Activated CD4-positive, alpha-beta memory T cell treated with anti-CD3 and anti-CD28 coated beads, Interleukin-2, amount 10 ng/mL, durations not matched to agents 7 days and 5 days (primary cell): Measurements from ENCODE around the gene LAIR2. TPM values are rescaled to one million over a fixed set of nuclear protein-coding genes. Genes with fewer than 3 reads are reported as not detected.
"Not testable (repeated sequence)": the region's sequence is repeated elsewhere in the genome, so short reads cannot be mapped to it uniquely, and the experiment has no call there.

ENCODE experiments used
- CTCF ChIA-PET: fragments of 350-600 bp; sonication (Branson Sonifier 250); formaldehyde crosslinking; loops from one replicate; lab custom pipeline; 2021; ENCODE audit warnings: antibody characterized with exemption, inconsistent platforms; lab: Charles Lee
- POLR2A ChIA-PET: fragments of 350-600 bp; sonication (Branson Sonifier 250); formaldehyde crosslinking; loops from one replicate; lab custom pipeline; 2021; ENCODE audit warnings: antibody characterized with exemption; lab: Charles Lee
- DNase-seq: peaks from one replicate; pipeline ENCODE4 v3.0.0-alpha.2; 2020
- H3K27ac Mint-ChIP-seq: one replicate; pipeline ENCODE4 v1.8.0; 2021; ENCODE audit warnings: mild to moderate bottlenecking, mixed read lengths
- H3K27me3 Mint-ChIP-seq: one replicate; pipeline ENCODE4 v1.8.0; 2021; ENCODE audit warnings: mixed read lengths
- H3K36me3 Mint-ChIP-seq: one replicate; pipeline ENCODE4 v1.8.0; 2021; ENCODE audit warnings: low read depth, mixed read lengths
- H3K4me1 Mint-ChIP-seq: one replicate; pipeline ENCODE4 v1.8.0; 2021; ENCODE audit warnings: mixed read lengths
- H3K4me3 Mint-ChIP-seq: one replicate; pipeline ENCODE4 v1.8.0; 2021; ENCODE audit warnings: mild to moderate bottlenecking, mixed read lengths
- H3K9me3 Mint-ChIP-seq: one replicate; pipeline ENCODE4 v1.8.0; 2021; ENCODE audit warnings: mixed read lengths
- total RNA-seq, 2 experiments: library from RNA; stranded (reverse); gene quantifications; one replicate each; pipeline ENCODE4 v1.2.3, GENCODE V29; 2021

LAIR2 gene
- total RNA-seq, 2 experiments from 2014 or later: 2.4 to 3.8 TPM

- ChIA-PET POLR2A (interaction anchor here (1.7 to 3.4 kb wide), 2 partner anchors 8 to 12 kb away, joined by 7 to 66 read pairs; partner anchors contain the start of gene LENG8), CTCF (no interaction called here)
- H3K27me3 Mint-ChIP-seq: peaks cover 7% of the 10 kb centered on the region
- H3K9me3 Mint-ChIP-seq: no peaks in the 10 kb centered on the region
- peaks cover 44% of the 10 kb centered on the region for H3K36me3 Mint-ChIP-seq
- no peak for DNase-seq
- peak overlapping the region; percentile 21 for H3K4me3 Mint-ChIP-seq
- no peak overlapping the region for H3K27ac Mint-ChIP-seq
- H3K4me1 Mint-ChIP-seq: peaks cover 46% of the 10 kb centered on the region
Observed at GRCh38 chr19:54461210-54461609, 41.4 kb upstream of the LAIR2 start.

DNA sequence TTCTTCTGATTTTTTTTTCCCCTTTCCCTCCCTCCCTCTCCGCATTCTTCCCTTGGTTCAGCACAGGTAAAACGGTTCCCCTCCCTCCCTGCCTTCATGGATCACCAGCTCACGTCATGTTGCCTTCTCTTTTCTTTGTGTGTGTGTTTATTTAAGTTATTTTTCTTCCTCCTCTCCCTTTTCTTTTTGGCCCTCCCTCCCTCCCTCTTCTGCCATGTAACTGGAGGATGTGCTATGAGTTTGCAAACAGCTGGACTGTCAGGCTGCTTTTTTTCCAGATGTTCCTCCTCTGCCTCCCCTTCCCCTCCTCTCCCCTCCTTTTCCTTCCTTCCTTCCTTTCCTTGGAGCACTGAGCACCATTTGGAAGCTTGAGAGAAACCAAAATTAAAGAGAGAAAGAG, 41.0 kb upstream of the LAIR2 start:
- POLR2A ChIA-PET: interaction anchor here (1.7 to 3.4 kb wide), 2 partner anchors 8 to 12 kb away, joined by 7 to 66 read pairs; partner anchors contain the start of gene LENG8
- Mint-ChIP-seq H3K4me1 (peaks cover 49% of the 10 kb centered on the region), H3K9me3 (no peaks in the 10 kb centered on the region), H3K27me3 (peaks cover 10% of the 10 kb centered on the region), H3K27ac (peak overlapping the region; percentile 78), H3K36me3 (peaks cover 41% of the 10 kb centered on the region), H3K4me3 (peak overlapping the region; percentile 69)
- CTCF ChIA-PET: interaction anchor here (0.6 kb wide), 1 partner anchor 63 kb away, joined by 3 read pairs; no protein-coding TSS in a partner anchor
- no peak for DNase-seq

GRCh38 chr19:54462047-54462654, 40.5 kb upstream of the LAIR2 start:
- Mint-ChIP-seq H3K27me3 (peaks cover 11% of the 10 kb centered on the region), H3K4me1 (peaks cover 49% of the 10 kb centered on the region), H3K36me3 (peaks cover 41% of the 10 kb centered on the region), H3K27ac (peak overlapping the region; percentile 78), H3K4me3 (peak overlapping the region; percentile 69), H3K9me3 (no peaks in the 10 kb centered on the region)
- ChIA-PET POLR2A (interaction anchor here (1.7 to 3.4 kb wide), 2 partner anchors 8 to 13 kb away, joined by 7 to 66 read pairs; partner anchors contain the start of gene LENG8), CTCF (interaction anchor here (0.6 kb wide), 1 partner anchor 63 kb away, joined by 3 read pairs; no protein-coding TSS in a partner anchor)
- no peak for DNase-seq

- ChIA-PET CTCF (interaction anchor here (1.0 kb wide), 1 partner anchor 14 kb away, joined by 11 read pairs; the partner anchor contains the start of gene LENG8), POLR2A (interaction anchor here (0.9 to 3.4 kb wide), 7 partner anchors 9 to 793 kb away, joined by 3 to 66 read pairs (median 5); partner anchors contain the start of genes CNOT3, LENG8 and RPS9)
Observed at GRCh38 chr19:54462655-54463530, 39.7 kb upstream of the LAIR2 start.

GRCh38 chr19:54463531-54464043, 39.0 kb upstream of the LAIR2 start, which contains the start of gene LENG9:
Gene LENG9, minus strand, starts transcription at chr19:54463778. Its CDS starts 252 bp downstream, at chr19:54463526.
- Mint-ChIP-seq H3K9me3 (no peaks in the 10 kb centered on the region), H3K36me3 (peaks cover 29% of the 10 kb centered on the region), H3K27ac (peak within 1 kb of the TSS; percentile 95), H3K4me1 (peaks cover 44% of the 10 kb centered on the region), H3K27me3 (peaks cover 17% of the 10 kb centered on the region), H3K4me3 (peak within 1 kb of the TSS; percentile 83)
- ChIA-PET CTCF (interaction anchor here (1.0 kb wide), 1 partner anchor 14 kb away, joined by 11 read pairs; the partner anchor contains the start of gene LENG8), POLR2A (interaction anchor here (0.9 to 3.4 kb wide), 6 partner anchors 9 to 793 kb away, joined by 3 to 66 read pairs (median 5); partner anchors contain the start of genes CNOT3, LENG8 and RPS9)
- DNase-seq: peak; percentile 98

More at GRCh38 chr19:54462655-54463530, 39.7 kb upstream of the LAIR2 start:
- H3K9me3 Mint-ChIP-seq: no peaks in the 10 kb centered on the region
- peaks cover 49% of the 10 kb centered on the region for H3K4me1 Mint-ChIP-seq
- H3K27me3 Mint-ChIP-seq: peaks cover 11% of the 10 kb centered on the region
- H3K36me3 Mint-ChIP-seq: peaks cover 36% of the 10 kb centered on the region
- peak overlapping the region; percentile 78 for H3K27ac Mint-ChIP-seq
- peak overlapping the region; percentile 83 for H3K4me3 Mint-ChIP-seq
- peak; percentile 77 for DNase-seq

DNA sequence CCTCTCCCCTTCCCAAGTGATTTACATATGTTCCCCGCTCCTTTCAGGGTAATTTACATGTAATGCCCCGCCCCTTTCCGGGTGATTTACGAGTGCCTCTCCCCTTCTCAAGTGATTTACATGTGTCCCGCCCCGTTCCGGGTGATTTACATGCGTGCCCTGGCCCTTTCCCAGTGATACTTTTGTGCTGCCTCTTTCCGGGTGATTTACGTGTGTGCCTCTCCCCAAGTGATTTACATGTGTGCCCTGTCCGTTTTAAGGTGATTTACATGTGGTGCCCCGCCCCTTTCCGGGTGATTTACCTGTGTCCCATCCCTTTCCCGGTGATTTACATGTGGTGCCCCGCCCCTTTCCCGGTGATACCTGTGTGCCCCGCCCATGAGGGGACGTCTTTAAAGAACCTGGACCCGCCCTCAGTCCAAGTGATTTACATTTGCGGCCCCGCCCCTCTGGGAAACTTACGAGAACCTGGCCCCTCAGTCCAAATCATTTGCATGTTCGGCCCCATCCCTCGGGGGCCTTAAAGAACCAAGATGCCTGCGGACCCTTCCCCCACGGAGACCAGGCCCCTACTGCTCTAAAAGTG, 38.5 kb upstream of the LAIR2 start:
- Mint-ChIP-seq H3K9me3 (no peaks in the 10 kb centered on the region), H3K4me1 (peaks cover 38% of the 10 kb centered on the region), H3K4me3 (peak overlapping the region; percentile 83), H3K27me3 (peaks cover 22% of the 10 kb centered on the region), H3K36me3 (peaks cover 23% of the 10 kb centered on the region), H3K27ac (peak overlapping the region; percentile 95)
- ChIA-PET CTCF (interaction anchor here (1.0 kb wide), 1 partner anchor 15 kb away, joined by 11 read pairs; the partner anchor contains the start of gene LENG8), POLR2A (interaction anchor here (0.9 to 3.4 kb wide), 7 partner anchors 10 to 792 kb away, joined by 3 to 66 read pairs (median 5); partner anchors contain the start of genes CNOT3, LENG8 and RPS9)
- peak; percentile 95 for DNase-seq

DNA sequence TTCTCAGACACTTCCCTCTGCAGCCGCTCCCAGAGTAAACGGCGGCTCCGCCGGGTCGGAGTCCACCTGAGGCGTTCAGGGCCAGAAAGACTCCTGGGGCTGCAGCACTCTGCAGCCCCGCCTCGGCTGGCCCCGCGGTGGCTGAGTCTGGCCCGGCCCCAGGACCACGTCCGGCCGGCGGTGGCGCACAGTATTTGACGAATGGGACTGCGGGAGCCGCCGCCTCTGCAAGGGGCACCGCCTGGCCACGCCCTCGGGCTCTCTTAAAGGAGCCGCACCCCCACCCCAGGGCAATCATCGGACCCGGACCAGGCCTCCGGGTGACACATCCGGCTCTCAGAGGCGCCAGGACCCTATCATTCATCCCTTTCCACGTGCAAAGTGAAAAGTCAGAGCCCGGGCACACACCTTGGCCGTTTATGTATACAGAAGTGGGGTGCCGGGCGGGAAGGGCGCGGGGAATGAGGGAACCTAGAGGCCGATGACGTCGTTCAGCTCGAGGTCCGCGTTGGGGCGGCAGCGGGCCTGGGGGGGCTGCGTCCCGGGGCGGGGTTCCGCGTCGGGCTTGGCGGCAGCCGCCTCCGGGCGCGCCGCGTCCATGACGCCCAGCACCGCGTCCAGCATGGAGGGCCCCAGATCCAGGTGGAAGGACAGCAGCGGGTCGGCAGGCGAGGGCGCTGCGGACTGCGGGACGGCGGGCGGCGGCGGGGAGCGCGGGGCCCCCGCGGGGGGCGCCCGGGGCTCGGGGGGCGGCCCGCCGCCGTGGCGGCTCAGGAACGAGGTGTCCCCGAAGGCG, 37.8 kb upstream of the LAIR2 start:
- peaks cover 17% of the 10 kb centered on the region for H3K36me3 Mint-ChIP-seq
- peaks cover 34% of the 10 kb centered on the region for H3K4me1 Mint-ChIP-seq
- peak; percentile 89 for DNase-seq
- H3K27ac Mint-ChIP-seq: peak overlapping the region; percentile 95
- H3K27me3 Mint-ChIP-seq: peaks cover 29% of the 10 kb centered on the region
- ChIA-PET POLR2A (interaction anchor here (2.0 kb wide), 1 partner anchor 16 kb away, joined by 12 read pairs; the partner anchor contains the start of gene LENG8), CTCF (no interaction called here)
- peak overlapping the region; percentile 83 for H3K4me3 Mint-ChIP-seq
- H3K9me3 Mint-ChIP-seq: no peaks in the 10 kb centered on the region

DNA sequence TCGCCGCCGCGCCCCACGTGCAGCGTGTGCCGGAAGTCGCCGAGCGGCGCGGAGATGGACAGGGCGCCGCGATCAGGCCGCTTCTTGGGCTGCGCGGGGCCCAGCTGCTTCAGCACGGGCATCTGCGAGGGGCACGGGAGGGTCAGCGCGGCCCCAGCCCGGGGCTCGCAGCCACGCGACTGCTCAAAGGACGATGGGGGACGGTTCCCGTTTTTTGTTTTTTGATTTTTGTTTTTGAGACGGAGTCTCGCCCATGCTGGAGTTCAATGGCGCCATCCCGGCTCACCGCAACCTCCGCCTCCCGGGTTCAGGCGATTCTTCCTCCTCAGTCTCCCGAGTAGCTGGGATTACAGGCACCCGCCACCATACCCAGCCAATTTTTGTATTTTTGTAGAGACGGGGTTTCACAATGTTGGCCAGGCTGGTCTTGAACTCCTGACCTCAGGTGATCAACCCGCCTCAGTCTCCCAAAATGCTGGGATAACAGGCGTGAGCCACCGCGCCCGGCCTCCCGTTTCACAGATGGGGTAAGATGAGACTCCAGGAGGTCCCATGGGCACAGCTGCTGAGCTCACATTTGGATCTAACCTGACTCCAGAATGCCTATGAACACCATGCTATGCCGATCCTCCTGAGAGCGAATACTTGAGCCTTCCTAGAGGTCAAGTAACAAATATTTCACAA, 37.1 kb upstream of the LAIR2 start:
- DNase-seq: no peak
- Mint-ChIP-seq H3K4me3 (peak overlapping the region; percentile 48), H3K9me3 (no peaks in the 10 kb centered on the region), H3K27me3 (peaks cover 36% of the 10 kb centered on the region), H3K36me3 (peaks cover 15% of the 10 kb centered on the region), H3K4me1 (peaks cover 34% of the 10 kb centered on the region), H3K27ac (no peak overlapping the region)
- ChIA-PET POLR2A (interaction anchor here (2.0 kb wide), 1 partner anchor 17 kb away, joined by 12 read pairs; the partner anchor contains the start of gene LENG8), CTCF (no interaction called here)

DNA sequence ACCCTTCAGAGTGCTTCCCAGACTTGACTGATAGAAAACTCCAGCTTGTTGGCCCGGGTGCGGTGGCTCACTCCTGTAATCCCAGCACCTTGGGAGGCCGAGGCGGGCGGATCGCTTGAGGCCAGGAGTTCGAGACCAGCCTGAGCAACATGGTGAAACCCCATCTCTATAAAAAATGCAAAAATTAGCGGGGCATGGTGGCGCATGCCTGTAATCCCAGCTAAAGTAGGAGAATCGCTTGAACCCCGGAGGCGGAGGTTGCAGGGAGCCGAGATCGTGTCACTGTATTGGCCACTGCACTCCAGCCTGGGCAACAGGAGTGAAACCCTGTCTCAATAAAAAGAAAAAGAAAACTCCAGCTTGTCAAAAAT, 36.5 kb upstream of the LAIR2 start:
- H3K27ac Mint-ChIP-seq, CTCF ChIA-PET, DNase-seq, H3K9me3 Mint-ChIP-seq: not testable (repeated sequence)
- Mint-ChIP-seq H3K27me3 (peaks cover 40% of the 10 kb centered on the region), H3K36me3 (peaks cover 10% of the 10 kb centered on the region), H3K4me1 (peaks cover 33% of the 10 kb centered on the region), H3K4me3 (peak overlapping the region; percentile 48)
- POLR2A ChIA-PET: interaction anchor here (2.0 kb wide), 1 partner anchor 18 kb away, joined by 12 read pairs; the partner anchor contains the start of gene LENG8

DNA sequence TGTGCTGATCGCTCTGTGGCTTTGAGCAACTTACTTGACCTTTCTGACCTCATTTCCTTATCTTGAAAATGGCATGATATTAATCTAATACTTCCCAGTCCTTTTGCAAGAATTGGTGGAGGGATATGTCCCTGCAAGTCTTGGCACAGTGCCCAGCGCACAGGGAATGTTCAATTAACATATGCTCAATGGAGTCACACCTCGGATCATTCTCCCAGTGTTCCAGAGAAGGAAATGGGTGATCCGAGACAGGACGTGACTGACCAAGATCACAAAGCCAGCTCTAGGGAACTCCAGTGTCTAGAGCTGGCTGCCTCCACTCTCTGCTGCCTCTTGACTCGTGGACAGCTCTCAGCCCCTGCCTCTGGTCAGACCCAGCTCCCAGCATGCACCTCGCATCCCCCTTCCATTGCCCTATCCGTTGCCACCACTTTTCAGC, 33.1 kb upstream of the LAIR2 start:
- CTCF ChIA-PET: interaction anchor here (0.6 to 1.6 kb wide), 2 partner anchors 12 to 176 kb away, joined by 3 read pairs; no protein-coding TSS in a partner anchor
- peaks cover 49% of the 10 kb centered on the region for H3K27me3 Mint-ChIP-seq

More for the DNA sequence above, 33.1 kb upstream of the LAIR2 start:
- Mint-ChIP-seq H3K4me3 (no peak overlapping the region), H3K9me3 (no peaks in the 10 kb centered on the region), H3K36me3 (no peaks in the 10 kb centered on the region), H3K4me1 (peaks cover 17% of the 10 kb centered on the region), H3K27ac (no peak overlapping the region)
- DNase-seq: no peak
- POLR2A ChIA-PET: interaction anchor here (1.2 to 1.6 kb wide), 2 partner anchors 11 to 21 kb away, joined by 3 read pairs; partner anchors contain the start of gene LENG8
